Activated B cell treated with CpG ODN at 0.5 μM for 24 hours (primary cell): ENCODE measurements around the gene ABCA7. TPM values are rescaled to one million over a fixed set of nuclear protein-coding genes. Genes with fewer than 3 reads are reported as not detected.

Source experiments
- ATAC-seq: fragments of 200-7000 bp; cut with Tn5 transposase; one replicate; pipeline ENCODE4 v1.10.0; 2021; ENCODE audit warnings: low read depth, mild to moderate bottlenecking, moderate library complexity
- CTCF ChIA-PET: fragments of 350-600 bp; sonication (Branson Sonifier 250); formaldehyde crosslinking; loops from one replicate; lab custom pipeline; 2021; ENCODE audit warnings: antibody characterized with exemption; lab: Charles Lee
- POLR2A ChIA-PET: fragments of 350-600 bp; sonication (Branson Sonifier 250); formaldehyde crosslinking; loops from one replicate; lab custom pipeline; 2021; ENCODE audit warnings: antibody characterized with exemption; lab: Charles Lee
- DNase-seq: peaks from one replicate; pipeline ENCODE4 v3.0.0; 2022
- H3K27ac Mint-ChIP-seq: one replicate; pipeline ENCODE4 v1.8.0; 2020; ENCODE audit warnings: mixed read lengths
- H3K27me3 Mint-ChIP-seq: one replicate; pipeline ENCODE4 v1.8.0; 2021; ENCODE audit warnings: mixed read lengths
- H3K36me3 Mint-ChIP-seq: one replicate; pipeline ENCODE4 v1.8.0; 2021; ENCODE audit warnings: low read depth, mixed read lengths
- H3K4me1 Mint-ChIP-seq: one replicate; pipeline ENCODE4 v1.8.0; 2021; ENCODE audit warnings: mixed read lengths
- H3K4me3 Mint-ChIP-seq: one replicate; pipeline ENCODE4 v1.8.0; 2020; ENCODE audit warnings: mild to moderate bottlenecking, mixed read lengths
- H3K9me3 Mint-ChIP-seq: one replicate; pipeline ENCODE4 v1.8.0; 2020; ENCODE audit warnings: mixed read lengths
- CTCF ChIP-seq: fragments of 200-600 bp; IDR thresholded peaks from one replicate; pipeline ENCODE4 v1.8.0; 2022; ENCODE audit warnings: antibody characterized with exemption, mild to moderate bottlenecking
- intact Hi-C: fragments of 100-400 bp; cut with micrococcal nuclease; formaldehyde crosslinking; loops from one replicate; pipeline ENCODE4 v1.15.1; 2024
- total RNA-seq: library from RNA; stranded (reverse); gene quantifications from 2 replicates; pipeline ENCODE4 v1.2.3, GENCODE V29; 2022

ABCA7 gene
- total RNA-seq, 1 donor from 2014 or later, result 188 TPM

DNA sequence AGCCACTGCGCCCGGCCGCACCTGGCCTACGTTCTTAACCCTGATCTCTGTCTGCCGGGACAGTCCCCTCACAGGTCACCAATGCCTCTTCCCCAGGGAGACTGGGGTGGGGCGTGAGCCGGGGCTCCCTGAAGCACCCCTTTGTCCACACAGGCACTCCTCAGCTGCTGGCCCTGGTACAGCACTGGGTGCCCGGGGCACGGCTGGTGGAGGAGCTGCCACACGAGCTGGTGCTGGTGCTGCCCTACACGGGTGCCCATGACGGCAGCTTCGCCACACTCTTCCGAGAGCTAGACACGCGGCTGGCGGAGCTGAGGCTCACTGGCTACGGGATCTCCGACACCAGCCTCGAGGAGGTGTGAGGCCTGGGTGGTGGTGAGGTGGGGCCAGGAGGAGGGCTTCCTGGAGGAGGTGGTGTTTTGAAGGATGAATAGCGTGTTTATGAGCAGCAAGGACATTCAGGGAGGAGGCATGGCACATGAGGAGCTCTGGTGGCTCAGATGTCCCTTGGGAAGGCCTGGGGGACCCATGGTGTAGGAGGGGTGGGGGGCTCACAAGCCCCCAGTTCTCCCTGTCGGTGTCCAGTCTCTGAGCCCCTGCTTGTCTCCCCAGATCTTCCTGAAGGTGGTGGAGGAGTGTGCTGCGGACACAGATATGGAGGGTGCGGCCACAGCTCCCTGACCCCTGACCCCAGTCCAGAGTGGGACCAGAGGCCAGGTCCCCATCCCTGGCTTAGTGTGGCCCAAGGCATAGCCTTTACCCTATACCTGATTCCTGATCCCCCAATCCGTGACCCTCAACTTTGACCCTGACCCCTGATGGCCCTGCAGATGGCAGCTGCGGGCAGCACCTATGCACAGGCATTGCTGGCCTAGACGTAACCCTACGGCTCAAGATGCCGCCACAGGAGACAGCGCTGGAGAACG lies 13.5 kb downstream of the ABCA7 start:
- H3K9me3 Mint-ChIP-seq, result peaks cover 6% of the 10 kb centered on the region
- intact Hi-C loops, result no loop called here
- no peaks in the 10 kb centered on the region for H3K27me3 Mint-ChIP-seq
- ATAC-seq, result no peak
- no peak overlapping the region for H3K27ac Mint-ChIP-seq
- DNase-seq, result no peak
- CTCF ChIA-PET, result no interaction called here
- TF ChIP-seq CTCF, result no peak
- peaks cover 24% of the 10 kb centered on the region for H3K4me1 Mint-ChIP-seq
- peaks cover 57% of the 10 kb centered on the region for H3K36me3 Mint-ChIP-seq
- POLR2A ChIA-PET, result interaction anchor here (0.6 to 1.0 kb wide), 6 partner anchors 13 to 178 kb away, joined by 3 to 7 read pairs (median 4); partner anchors contain the start of gene ABCA7
- H3K4me3 Mint-ChIP-seq, result no peak overlapping the region

- H3K4me1 Mint-ChIP-seq, result peaks cover 28% of the 10 kb centered on the region
- TF ChIP-seq CTCF, result no peak
Observed at GRCh38 chr19:1054102-1055027, 14.5 kb downstream of the ABCA7 start.

DNA sequence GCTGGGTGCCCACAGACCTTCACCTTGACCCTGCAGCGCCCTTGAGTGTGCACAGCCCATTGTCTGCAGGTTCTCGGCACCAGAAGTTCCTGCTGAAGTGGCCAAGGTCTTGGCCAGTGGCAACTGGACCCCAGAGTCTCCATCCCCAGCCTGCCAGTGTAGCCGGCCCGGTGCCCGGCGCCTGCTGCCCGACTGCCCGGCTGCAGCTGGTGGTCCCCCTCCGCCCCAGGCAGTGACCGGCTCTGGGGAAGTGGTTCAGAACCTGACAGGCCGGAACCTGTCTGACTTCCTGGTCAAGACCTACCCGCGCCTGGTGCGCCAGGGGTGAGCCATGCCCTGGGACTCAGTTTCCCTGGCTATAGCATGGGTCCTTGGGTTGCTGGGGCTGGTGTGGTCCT lies 15.1 kb downstream of the ABCA7 start:
- ATAC-seq (no peak), DNase-seq (no peak)
- Mint-ChIP-seq H3K4me1 (peaks cover 28% of the 10 kb centered on the region), H3K27me3 (no peaks in the 10 kb centered on the region), H3K27ac (no peak overlapping the region), H3K4me3 (no peak overlapping the region), H3K36me3 (peaks cover 60% of the 10 kb centered on the region), H3K9me3 (peaks cover 6% of the 10 kb centered on the region)
- ChIA-PET POLR2A (interaction anchor here (1.3 to 3.6 kb wide), 3 partner anchors 12 to 15 kb away, joined by 4 to 25 read pairs (median 4); partner anchors contain the start of genes ABCA7 and ARHGAP45), CTCF (no interaction called here)
- TF ChIP-seq CTCF, result no peak
- intact Hi-C loops, result no loop called here

More at GRCh38 chr19:1054102-1055027, 14.5 kb downstream of the ABCA7 start:
- H3K36me3 Mint-ChIP-seq, result peaks cover 56% of the 10 kb centered on the region
- H3K4me3 Mint-ChIP-seq, result no peak overlapping the region
- intact Hi-C loops, result no loop called here
- DNase-seq (no peak), ATAC-seq (no peak)
- ChIA-PET POLR2A (interaction anchor here (0.6 to 1.4 kb wide), 4 partner anchors 14 to 178 kb away, joined by 3 to 4 read pairs (median 4); partner anchors contain the start of gene ABCA7), CTCF (no interaction called here)
- H3K27ac Mint-ChIP-seq, result no peak overlapping the region
- H3K27me3 Mint-ChIP-seq, result no peaks in the 10 kb centered on the region
- H3K9me3 Mint-ChIP-seq, result peaks cover 6% of the 10 kb centered on the region

DNA sequence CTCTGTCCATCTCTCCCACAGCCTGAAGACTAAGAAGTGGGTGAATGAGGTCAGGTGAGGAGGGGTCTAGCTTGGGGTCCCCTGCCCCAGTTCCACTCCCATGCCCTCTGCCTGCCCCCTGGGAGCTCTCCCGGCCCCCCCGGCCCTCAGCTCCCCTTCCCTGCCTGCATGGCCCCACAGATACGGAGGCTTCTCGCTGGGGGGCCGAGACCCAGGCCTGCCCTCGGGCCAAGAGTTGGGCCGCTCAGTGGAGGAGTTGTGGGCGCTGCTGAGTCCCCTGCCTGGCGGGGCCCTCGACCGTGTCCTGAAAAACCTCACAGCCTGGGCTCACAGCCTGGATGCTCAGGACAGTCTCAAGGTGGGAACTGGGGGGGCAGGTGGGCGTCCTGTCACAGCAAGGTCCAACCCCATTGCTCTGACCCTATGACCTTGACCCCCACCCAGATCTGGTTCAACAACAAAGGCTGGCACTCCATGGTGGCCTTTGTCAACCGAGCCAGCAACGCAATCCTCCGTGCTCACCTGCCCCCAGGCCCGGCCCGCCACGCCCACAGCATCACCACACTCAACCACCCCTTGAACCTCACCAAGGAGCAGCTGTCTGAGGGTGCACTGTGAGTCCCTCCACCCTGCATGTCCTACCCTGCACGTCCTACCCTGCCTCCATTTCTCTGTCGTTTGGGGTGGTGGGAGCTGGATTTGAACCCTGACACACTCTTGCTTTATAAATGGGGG lies 16.1 kb downstream of the ABCA7 start:
- Mint-ChIP-seq H3K9me3 (peaks cover 6% of the 10 kb centered on the region), H3K27ac (no peak overlapping the region), H3K36me3 (peaks cover 56% of the 10 kb centered on the region), H3K27me3 (no peaks in the 10 kb centered on the region), H3K4me3 (no peak overlapping the region), H3K4me1 (peaks cover 26% of the 10 kb centered on the region)
- ChIA-PET CTCF (interaction anchor here (2.6 kb wide), 1 partner anchor 33 kb away, joined by 13 read pairs; no protein-coding TSS in a partner anchor), POLR2A (interaction anchor here (1.3 to 3.6 kb wide), 3 partner anchors 11 to 19 kb away, joined by 4 to 25 read pairs (median 12); partner anchors contain the start of gene ARHGAP45)
- intact Hi-C loops, result loop anchor here (2.0 kb wide), 2 partner anchors 15 to 31 kb away; partner anchors contain the start of gene ABCA7
- no peak for TF ChIP-seq CTCF
- ATAC-seq (no peak), DNase-seq (no peak)
